T-helper 9 cell (primary cell): ENCODE results near the gene MRPS7.

Source experiments
- DNase-seq: peaks from one replicate; pipeline ENCODE4 v3.0.0-alpha.2; 2020

The MRPS7 gene

DNA sequence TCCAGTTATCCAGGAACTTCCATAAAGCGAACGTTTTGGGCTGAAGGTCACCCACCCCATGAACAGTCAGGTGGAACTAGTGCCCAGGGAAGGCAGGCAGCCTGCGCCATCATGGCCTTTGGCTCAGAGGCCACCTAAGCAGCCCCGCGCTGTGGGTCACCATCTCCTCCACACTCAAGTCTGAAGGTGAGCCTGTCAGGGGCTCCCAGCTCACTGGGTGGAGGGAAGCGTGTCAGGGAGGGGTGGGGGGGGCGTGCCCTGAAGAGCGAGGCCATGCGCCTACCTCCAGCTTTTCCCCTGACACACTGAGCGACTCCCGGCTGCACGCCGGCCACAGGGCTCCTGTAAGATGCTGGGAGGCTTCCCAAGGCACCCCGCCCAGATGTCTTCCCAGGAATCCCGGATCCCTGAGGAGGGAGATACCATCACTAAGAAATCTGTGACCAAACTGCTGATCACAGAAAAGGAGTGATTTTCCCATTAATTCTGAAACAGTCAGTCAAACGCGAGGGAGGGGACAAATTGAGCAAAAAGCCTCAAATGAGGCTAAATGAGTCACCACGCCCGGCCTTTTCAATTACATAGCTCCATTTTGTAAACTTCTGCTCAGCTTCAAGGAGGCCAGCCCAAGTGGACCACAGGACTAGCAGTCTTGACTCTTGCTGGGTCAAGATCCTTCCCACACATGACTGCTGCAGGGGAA is 54.0 kb downstream of the MRPS7 start:
- DNase-seq, result no peak
